GM12878 (cell line): Measurements from ENCODE around the gene SEMA4G.

Experiments
- CBX5 ChIP-seq: sonication (generic); IDR thresholded peaks from 2 replicates; pipeline ENCODE4 v1.6.1; 2016; ENCODE audit warnings: low read depth, moderate library complexity, mild to moderate bottlenecking, inconsistent platforms
- CREB1 ChIP-seq: IDR thresholded peaks from 2 replicates; pipeline ENCODE4 v1.6.1; 2012; ENCODE audit warnings: low read depth, mild to moderate bottlenecking, inconsistent platforms
- POLR2A ChIP-seq: IDR thresholded peaks from 2 replicates; pipeline ENCODE4 v1.6.1; 2011; ENCODE audit warnings: low read depth, mild to moderate bottlenecking, low read length
- POLR2AphosphoS5 ChIP-seq: IDR thresholded peaks from 2 replicates; pipeline ENCODE4 v1.6.1; 2011; ENCODE audit warnings: mild to moderate bottlenecking, low read length, inconsistent platforms
- SIN3A ChIP-seq: IDR thresholded peaks from 2 replicates; pipeline ENCODE4 v1.6.1; 2012; ENCODE audit warnings: low read depth, low read length, improper control_type of control experiment
- SREBF1 ChIP-seq: IDR thresholded peaks from 2 replicates; pipeline ENCODE4 v1.6.1; 2012; ENCODE audit warnings: mild to moderate bottlenecking, low read length
- TAF1 ChIP-seq: IDR thresholded peaks from 2 replicates; pipeline ENCODE4 v1.6.1; 2011; ENCODE audit warnings: mild to moderate bottlenecking, low read depth, low read length, borderline replicate concordance
- TCF12 ChIP-seq: IDR thresholded peaks from 2 replicates; pipeline ENCODE4 v1.6.1; 2011; ENCODE audit warnings: low read depth, mild to moderate bottlenecking, low read length
- YY1 ChIP-seq: IDR thresholded peaks from 2 replicates; pipeline ENCODE4 v1.6.1; 2011; ENCODE audit warnings: low read depth, mild to moderate bottlenecking, low read length
- ZSCAN29 ChIP-seq: fragments of 450-650 bp; IDR thresholded peaks from 2 replicates; pipeline ENCODE4 v1.6.1; 2017; ENCODE audit warnings: mild to moderate bottlenecking, moderate library complexity
- TF ChIP-seq, protein P1 (sequence below), 3 experiments: IDR thresholded peaks in 2 of 3; conservative IDR thresholded peaks in 1 of 3; 2 replicates each; pipeline ENCODE4 v1.5.1; 2011; ENCODE audit warnings: low read depth in 3 of 3, low read length in 3 of 3, mild to moderate bottlenecking in 3 of 3, control low read depth in 2 of 3, moderate library complexity in 2 of 3, inconsistent platforms in 1 of 3, mixed read lengths in 1 of 3; ENCODE audit not compliant: control insufficient read depth in 2 of 3, insufficient read depth in 1 of 3; ENCODE audit errors: extremely low read depth in 1 of 3
- TF ChIP-seq, protein P2 (sequence below): IDR thresholded peaks from 2 replicates; pipeline ENCODE4 v1.6.1; 2012; ENCODE audit warnings: low read depth, low read length, improper control_type of control experiment
- TF ChIP-seq, protein P3 (sequence below): IDR thresholded peaks from 2 replicates; pipeline ENCODE4 v1.6.1; 2011; ENCODE audit warnings: borderline replicate concordance, low read depth, mild to moderate bottlenecking, moderate library complexity, low read length; ENCODE audit not compliant: insufficient read depth, poor library complexity, severe bottlenecking

DNA sequence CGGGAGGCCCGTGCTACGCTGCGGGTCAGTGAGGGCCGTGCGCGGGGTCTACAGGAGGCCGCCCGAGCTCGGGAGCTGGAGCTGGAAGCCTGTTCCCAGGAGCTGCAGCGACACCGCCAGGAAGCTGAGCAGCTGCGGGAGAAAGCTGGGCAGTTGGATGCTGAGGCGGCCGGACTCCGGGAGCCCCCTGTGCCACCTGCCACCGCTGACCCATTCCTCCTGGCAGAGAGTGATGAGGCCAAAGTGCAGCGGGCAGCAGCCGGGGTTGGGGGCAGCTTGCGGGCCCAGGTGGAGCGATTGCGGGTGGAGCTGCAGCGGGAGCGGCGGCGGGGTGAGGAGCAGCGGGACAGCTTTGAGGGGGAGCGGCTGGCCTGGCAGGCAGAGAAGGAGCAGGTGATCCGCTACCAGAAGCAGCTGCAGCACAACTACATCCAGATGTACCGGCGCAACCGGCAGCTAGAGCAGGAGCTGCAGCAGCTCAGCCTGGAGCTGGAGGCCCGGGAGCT is 37.3 kb downstream of the SEMA4G start:
- TF ChIP-seq SIN3A (no peak), ZSCAN29 (no peak), POLR2A (no peak), YY1 (no peak), TCF12 (no peak), SREBF1 (no peak), TAF1 (no peak), CBX5 (no peak), CREB1 (no peak), POLR2AphosphoS5 (no peak)
- TF ChIP-seq, protein P1, sequence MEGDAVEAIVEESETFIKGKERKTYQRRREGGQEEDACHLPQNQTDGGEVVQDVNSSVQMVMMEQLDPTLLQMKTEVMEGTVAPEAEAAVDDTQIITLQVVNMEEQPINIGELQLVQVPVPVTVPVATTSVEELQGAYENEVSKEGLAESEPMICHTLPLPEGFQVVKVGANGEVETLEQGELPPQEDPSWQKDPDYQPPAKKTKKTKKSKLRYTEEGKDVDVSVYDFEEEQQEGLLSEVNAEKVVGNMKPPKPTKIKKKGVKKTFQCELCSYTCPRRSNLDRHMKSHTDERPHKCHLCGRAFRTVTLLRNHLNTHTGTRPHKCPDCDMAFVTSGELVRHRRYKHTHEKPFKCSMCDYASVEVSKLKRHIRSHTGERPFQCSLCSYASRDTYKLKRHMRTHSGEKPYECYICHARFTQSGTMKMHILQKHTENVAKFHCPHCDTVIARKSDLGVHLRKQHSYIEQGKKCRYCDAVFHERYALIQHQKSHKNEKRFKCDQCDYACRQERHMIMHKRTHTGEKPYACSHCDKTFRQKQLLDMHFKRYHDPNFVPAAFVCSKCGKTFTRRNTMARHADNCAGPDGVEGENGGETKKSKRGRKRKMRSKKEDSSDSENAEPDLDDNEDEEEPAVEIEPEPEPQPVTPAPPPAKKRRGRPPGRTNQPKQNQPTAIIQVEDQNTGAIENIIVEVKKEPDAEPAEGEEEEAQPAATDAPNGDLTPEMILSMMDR (IDR thresholded peaks at IDR 0.05 in 2 of 3, conservative IDR thresholded peaks at IDR 0.05 in 1 of 3; ENCODE audit: control insufficient read depth in 2 of 3, extremely low read depth in 1 of 3, insufficient read depth in 1 of 3, low read depth in 3 of 3, low read length in 3 of 3): no peak
- TF ChIP-seq, protein P2, sequence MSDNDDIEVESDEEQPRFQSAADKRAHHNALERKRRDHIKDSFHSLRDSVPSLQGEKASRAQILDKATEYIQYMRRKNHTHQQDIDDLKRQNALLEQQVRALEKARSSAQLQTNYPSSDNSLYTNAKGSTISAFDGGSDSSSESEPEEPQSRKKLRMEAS: no peak
- TF ChIP-seq, protein P3, sequence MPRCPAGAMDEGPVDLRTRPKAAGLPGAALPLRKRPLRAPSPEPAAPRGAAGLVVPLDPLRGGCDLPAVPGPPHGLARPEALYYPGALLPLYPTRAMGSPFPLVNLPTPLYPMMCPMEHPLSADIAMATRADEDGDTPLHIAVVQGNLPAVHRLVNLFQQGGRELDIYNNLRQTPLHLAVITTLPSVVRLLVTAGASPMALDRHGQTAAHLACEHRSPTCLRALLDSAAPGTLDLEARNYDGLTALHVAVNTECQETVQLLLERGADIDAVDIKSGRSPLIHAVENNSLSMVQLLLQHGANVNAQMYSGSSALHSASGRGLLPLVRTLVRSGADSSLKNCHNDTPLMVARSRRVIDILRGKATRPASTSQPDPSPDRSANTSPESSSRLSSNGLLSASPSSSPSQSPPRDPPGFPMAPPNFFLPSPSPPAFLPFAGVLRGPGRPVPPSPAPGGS: no peak
